ENCODE measurements around the gene DLK1.

DLK1 gene

GRCh38 chr14:100726550-100727085, at the start of gene DLK1:
TSS of gene DLK1 (plus strand) at chr14:100726892. CDS start at chr14:100727069, 177 bp downstream.
- in situ Hi-C loops (cut with HindIII; ENCODE audit: low pct_ligation_motif_present, low pct_unique_long_range_greater_than_20kb, low sequenced_read_pairs), result no loop called here
- DNase-seq, result no peak

GRCh38 chr14:100677152-100677551, 49.5 kb upstream of the DLK1 start:
- in situ Hi-C loops (cut with HindIII; ENCODE audit: low pct_ligation_motif_present, low pct_unique_long_range_greater_than_20kb, low sequenced_read_pairs), result no loop called here
- DNase-seq, result no peak

DNA sequence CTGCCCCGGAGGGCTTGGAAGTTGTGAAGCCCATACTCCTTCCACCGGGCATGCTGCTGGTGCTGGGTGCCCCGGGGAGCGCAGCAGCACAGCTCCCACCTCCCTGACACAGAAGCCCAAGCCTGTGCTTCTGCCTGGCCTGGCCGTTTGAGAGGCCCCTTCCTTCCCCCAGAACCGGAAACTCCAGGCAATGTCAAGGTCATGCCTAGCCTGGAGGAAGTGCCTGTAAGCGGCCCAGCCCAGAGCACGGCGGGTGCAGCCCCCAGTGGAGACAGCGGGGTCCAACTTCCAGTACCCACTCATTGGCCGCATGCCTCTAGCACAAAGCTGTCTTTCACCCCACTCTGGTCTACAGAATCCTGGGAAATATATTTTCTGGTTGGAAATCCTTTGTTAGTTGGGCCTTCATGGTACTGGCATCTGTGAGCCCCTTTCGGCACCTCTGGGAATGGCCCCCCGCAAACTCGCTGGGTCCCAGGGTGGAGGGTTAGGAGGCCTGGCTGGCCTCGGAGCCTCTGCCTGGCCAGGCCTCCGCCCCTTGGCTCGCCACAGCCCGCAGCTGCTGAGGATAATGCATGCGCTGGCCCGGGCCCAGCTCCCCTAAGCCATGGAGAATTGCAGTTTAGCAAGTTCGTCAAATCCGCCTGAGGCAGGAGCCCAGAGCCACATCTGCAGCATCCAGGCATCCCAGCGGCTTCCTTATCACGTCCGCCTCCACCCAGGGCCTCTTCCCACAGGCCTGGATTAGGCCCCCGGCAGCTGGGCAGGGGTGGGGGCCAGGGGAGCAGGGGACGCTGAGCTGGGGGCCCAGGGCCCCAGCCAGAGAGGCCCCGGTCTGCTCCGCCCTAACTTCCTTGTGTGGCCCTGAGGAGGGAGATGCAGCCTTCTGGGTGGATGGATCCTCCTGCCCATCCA, 48.9 kb upstream of the DLK1 start:
- no peak for DNase-seq
- in situ Hi-C loops (cut with HindIII; ENCODE audit: low pct_ligation_motif_present, low pct_unique_long_range_greater_than_20kb, low sequenced_read_pairs), result no loop called here

DNA sequence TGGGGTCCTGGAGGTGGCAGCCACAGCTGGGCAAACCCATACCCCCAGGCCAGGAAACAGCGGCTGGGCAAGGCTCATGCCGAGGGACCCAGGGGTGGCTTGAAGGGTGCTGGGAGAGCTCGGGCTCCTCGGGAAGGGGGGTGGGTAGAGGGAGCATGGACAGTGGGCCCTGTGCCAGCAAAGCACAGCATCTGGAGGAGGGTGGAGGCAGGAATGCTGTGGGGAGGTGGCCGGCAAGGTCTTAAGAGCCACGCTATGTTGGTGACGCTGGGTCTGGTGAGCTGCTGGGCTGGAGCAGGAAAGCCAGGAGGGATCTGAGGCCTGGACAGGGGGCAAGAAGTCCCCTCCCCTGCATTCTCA, 48.2 kb upstream of the DLK1 start:
- no peak for DNase-seq
- in situ Hi-C loops (cut with HindIII; ENCODE audit: low pct_ligation_motif_present, low pct_unique_long_range_greater_than_20kb, low sequenced_read_pairs), result no loop called here

- no peak for DNase-seq
- in situ Hi-C loops (cut with HindIII; ENCODE audit: low pct_ligation_motif_present, low pct_unique_long_range_greater_than_20kb, low sequenced_read_pairs), result no loop called here
These were observed 47.5 kb upstream of the DLK1 start for GRCh38 chr14:100679153-100679552.

- DNase-seq, result no peak
- in situ Hi-C loops (cut with HindIII; ENCODE audit: low pct_ligation_motif_present, low pct_unique_long_range_greater_than_20kb, low sequenced_read_pairs), result no loop called here
These were observed 46.8 kb upstream of the DLK1 start for GRCh38 chr14:100679707-100680438.

- in situ Hi-C loops (cut with HindIII; ENCODE audit: low pct_ligation_motif_present, low pct_unique_long_range_greater_than_20kb, low sequenced_read_pairs), result no loop called here
- no peak for DNase-seq
These were observed 46.1 kb upstream of the DLK1 start for GRCh38 chr14:100680439-100681051.

- in situ Hi-C loops (cut with HindIII; ENCODE audit: low pct_ligation_motif_present, low pct_unique_long_range_greater_than_20kb, low sequenced_read_pairs), result no loop called here
- no peak for DNase-seq
These were observed 45.6 kb upstream of the DLK1 start for GRCh38 chr14:100681111-100681510.

- no peak for DNase-seq
- in situ Hi-C loops (cut with HindIII; ENCODE audit: low pct_ligation_motif_present, low pct_unique_long_range_greater_than_20kb, low sequenced_read_pairs), result no loop called here
These were observed 43.9 kb upstream of the DLK1 start for GRCh38 chr14:100682749-100683148.

DNA sequence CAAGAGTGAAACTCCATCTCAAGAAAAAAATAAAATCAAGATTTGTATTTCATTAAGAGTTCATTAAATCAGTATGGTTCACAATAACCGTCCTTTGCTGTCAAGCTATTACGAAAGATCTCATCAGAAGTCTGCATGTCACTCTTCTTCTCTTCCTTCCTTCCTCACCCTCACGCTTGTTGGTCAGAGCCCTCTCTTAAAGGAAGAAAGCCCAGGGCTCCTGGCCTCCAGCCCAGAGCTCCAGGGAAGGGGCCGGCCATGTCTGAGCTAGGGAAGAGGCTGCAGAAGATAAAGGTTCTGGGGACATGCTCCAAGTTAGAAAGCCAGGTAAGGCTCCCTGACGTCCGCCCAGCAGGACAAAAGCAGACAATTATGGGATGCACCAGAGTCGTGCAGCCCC, 43.1 kb upstream of the DLK1 start:
- in situ Hi-C loops (cut with HindIII; ENCODE audit: low pct_ligation_motif_present, low pct_unique_long_range_greater_than_20kb, low sequenced_read_pairs), result no loop called here

GRCh38 chr14:100684154-100684553, 42.5 kb upstream of the DLK1 start:
- in situ Hi-C loops (cut with HindIII; ENCODE audit: low pct_ligation_motif_present, low pct_unique_long_range_greater_than_20kb, low sequenced_read_pairs), result no loop called here

More for the DNA sequence above, 43.1 kb upstream of the DLK1 start:
- no peak for DNase-seq

DNA sequence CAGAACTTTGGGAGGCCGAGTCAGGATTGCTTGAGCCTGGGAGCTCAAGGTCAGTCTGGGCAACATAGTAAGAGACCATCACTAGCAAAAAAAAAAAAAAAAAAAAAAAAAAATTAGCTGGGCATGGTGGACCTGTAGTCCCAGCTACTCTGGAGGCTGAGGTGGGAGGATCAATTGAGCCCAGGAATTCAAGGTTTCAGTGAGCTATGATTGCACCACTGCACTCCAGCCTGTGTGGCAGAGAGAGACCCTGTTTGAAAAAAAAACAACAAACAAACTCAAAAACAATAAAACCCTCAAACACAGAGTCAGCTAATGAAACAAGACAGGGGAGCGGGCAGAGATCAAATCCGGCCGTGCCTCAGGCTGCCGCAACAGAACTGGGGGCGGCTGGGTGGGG, 41.7 kb upstream of the DLK1 start:
- in situ Hi-C loops (cut with HindIII; ENCODE audit: low pct_ligation_motif_present, low pct_unique_long_range_greater_than_20kb, low sequenced_read_pairs), result no loop called here
- DNase-seq, result no peak

More at GRCh38 chr14:100684154-100684553, 42.5 kb upstream of the DLK1 start:
- no peak for DNase-seq

GRCh38 chr14:100686858-100687257, 39.8 kb upstream of the DLK1 start:
- DNase-seq, result no peak
- in situ Hi-C loops (cut with HindIII; ENCODE audit: low pct_ligation_motif_present, low pct_unique_long_range_greater_than_20kb, low sequenced_read_pairs), result no loop called here

DNA sequence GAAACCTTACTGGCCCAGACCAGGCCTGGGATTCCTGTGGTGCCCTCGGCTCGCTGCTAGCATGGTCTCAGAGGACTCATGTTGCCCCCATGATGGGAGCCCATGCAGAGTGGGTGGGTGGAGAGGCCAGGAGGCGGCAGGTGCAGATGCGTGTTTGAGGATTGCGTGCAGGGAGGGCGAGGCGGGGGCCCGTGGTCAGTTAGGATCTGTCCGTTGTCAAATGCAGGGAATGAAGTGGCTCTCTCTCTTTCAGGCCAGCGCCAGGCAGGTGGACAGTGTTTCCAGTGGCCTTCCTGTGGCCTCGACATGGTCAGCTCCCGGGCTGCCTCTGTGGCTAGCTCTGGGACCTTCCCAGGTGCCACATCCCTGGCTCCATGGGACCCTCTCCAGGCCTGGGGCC, 39.3 kb upstream of the DLK1 start:
- DNase-seq, result no peak
- in situ Hi-C loops (cut with HindIII; ENCODE audit: low pct_ligation_motif_present, low pct_unique_long_range_greater_than_20kb, low sequenced_read_pairs), result no loop called here

DNA sequence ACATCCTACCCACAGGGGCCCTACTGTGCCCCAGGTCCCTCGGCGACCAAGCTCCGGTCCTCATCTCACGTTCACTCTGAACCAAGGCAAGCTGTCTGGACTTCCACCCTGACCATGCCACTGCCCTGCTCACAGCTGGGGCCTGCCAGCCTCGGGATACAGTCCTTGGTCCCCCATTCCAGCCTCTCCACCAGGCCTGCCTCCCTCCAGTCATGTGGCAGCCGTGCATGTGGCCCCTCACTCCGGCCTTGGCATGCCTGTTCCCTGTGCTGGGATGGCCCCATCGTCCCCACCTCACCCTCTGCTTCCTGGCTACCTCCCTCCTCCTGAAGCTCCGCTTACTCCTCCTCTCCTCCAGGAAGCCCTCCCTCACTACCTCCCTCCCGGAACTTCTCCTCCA, 38.6 kb upstream of the DLK1 start:
- in situ Hi-C loops (cut with HindIII; ENCODE audit: low pct_ligation_motif_present, low pct_unique_long_range_greater_than_20kb, low sequenced_read_pairs), result no loop called here
- no peak for DNase-seq

DNA sequence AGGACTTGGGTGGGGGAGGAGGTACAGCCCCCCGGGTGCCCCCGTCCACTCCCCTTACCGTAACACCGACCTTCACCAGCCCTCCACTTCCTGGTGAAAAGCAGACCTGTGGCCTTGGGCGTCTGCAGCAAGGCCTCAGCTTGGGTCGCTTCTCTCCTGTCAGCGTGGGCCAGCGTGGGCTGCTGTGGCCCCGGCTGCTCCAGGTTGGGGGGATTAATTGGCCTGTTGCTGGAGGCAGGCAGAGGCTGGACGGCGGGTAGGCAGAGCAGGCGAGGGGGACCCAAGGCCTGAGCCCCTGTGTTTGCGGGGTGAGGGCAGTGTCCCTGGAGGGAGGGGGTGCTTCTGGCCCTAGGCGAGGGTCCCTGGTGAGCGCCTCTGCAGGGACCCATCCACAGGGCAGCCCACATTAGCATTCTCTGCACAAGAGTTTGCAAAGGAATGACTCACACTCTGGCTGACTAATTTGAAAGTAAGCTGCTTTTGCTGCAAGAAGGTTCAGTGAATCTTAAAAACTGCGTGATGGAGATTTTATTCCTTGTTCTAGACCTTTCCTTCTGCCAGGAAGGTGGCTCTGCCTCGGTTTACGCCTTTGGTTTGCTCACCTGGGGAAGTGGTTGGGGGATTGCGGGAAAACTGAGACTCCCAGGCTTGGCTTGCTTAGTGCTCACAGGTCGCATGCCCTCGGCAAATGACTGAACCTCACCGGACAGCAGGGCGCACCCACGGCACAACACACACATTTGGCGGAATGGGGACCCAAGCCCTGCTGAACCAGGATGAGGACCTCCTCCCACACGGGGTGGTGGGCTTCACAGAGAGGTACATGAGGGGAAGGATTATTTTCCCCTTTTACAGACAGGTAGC, 37.9 kb upstream of the DLK1 start:
- in situ Hi-C loops (cut with HindIII; ENCODE audit: low pct_ligation_motif_present, low pct_unique_long_range_greater_than_20kb, low sequenced_read_pairs), result no loop called here
- peak; percentile 59 for DNase-seq

GRCh38 chr14:100690672-100691071, 36.0 kb upstream of the DLK1 start:
- in situ Hi-C loops (cut with HindIII; ENCODE audit: low pct_ligation_motif_present, low pct_unique_long_range_greater_than_20kb, low sequenced_read_pairs), result no loop called here

DNA sequence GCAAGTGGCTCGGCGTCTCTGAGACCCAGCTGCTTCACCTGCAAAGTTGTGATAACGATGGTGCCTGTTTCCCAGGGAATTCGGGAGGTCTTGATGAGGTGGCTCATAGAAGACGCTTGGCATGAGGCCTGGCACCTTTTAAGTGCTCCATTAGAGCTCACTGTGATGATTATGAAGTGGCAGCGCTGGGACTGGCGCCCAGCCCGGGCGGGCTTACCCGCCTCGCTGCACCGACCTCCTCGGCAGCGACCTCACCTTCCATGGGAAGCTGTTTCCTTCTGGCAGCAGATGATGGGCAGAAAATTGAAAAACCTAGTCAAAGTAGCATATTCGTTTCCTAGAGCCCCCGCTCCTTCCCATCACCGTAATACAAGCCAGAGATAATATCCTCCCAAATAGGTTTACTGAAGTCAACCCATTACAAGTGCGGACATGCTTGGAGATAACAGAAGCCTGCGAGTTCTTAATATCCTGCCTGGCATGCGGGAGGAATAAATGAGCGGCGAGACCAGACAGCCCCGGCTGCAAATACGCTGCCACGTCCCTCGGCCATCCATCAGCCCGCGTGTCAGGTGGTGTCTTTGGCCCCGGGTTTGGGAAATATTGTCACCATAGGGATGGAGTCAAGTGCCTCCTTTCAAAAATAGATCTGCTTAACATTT, 35.2 kb upstream of the DLK1 start:
- peak; percentile 53 for DNase-seq
- in situ Hi-C loops (cut with HindIII; ENCODE audit: low pct_ligation_motif_present, low pct_unique_long_range_greater_than_20kb, low sequenced_read_pairs), result no loop called here

More at GRCh38 chr14:100690672-100691071, 36.0 kb upstream of the DLK1 start:
- no peak for DNase-seq

All from ACHN (cell line).